HEK293 (cell line): Measurements from ENCODE around the gene PPP4C.
A peak's percentile ranks its signal among the peaks of the same experiment; 100 is the strongest.

Source experiments
- CTCF ChIA-PET: fragments of 350-600 bp; formaldehyde crosslinking; extraction: SDS; loops from one replicate; lab custom pipeline; 2021; ENCODE audit warnings: antibody characterized with exemption; lab: Yijun Ruan, JAX
- POLR2A ChIA-PET: fragments of 300-600 bp; formaldehyde crosslinking; extraction: SDS; loops from one replicate; lab custom pipeline; 2020; ENCODE audit warnings: antibody characterized with exemption, inconsistent platforms; lab: Yijun Ruan, JAX
- H3K27ac ChIP-seq: fragments of 200-500 bp; sonication (Bioruptor generic); 2 replicates; pipeline ENCODE4 v1.5.1; 2014; ENCODE audit warnings: low read depth, low read length, control low read depth, inconsistent platforms; ENCODE audit errors: extremely low read depth
- H3K36me3 ChIP-seq, 2 experiments: fragments of 200-500 bp in 1 of 2; sonication (Bioruptor generic) in 1 of 2; 1 replicate in 1 of 2; 2 replicates in 1 of 2; pipeline ENCODE4 v1.5.1; 2014 to 2017; ENCODE audit warnings: inconsistent platforms in 2 of 2, low read length in 2 of 2; ENCODE audit not compliant: control insufficient read depth in 2 of 2, insufficient read depth in 1 of 2
- H3K4me1 ChIP-seq: fragments of 200-500 bp; sonication (Bioruptor generic); 2 replicates; pipeline ENCODE4 v1.5.1; 2014; ENCODE audit warnings: mild to moderate bottlenecking, low read length, inconsistent platforms; ENCODE audit not compliant: control insufficient read depth, insufficient read depth
- H3K4me3 ChIP-seq: 2 replicates; pipeline ENCODE4 v1.5.1; 2011; ENCODE audit warnings: low read depth, mild to moderate bottlenecking, control low read depth, low read length, moderate library complexity
- H3K9me3 ChIP-seq: fragments of 200-500 bp; sonication (Bioruptor generic); 2 replicates; pipeline ENCODE4 v1.5.1; 2014; ENCODE audit warnings: low read depth, low read length, inconsistent platforms; ENCODE audit not compliant: control insufficient read depth, insufficient read depth
- ATF2 ChIP-seq: fragments of 450-650 bp; formaldehyde crosslinking; IDR thresholded peaks from 2 replicates; pipeline ENCODE4 v1.5.1; 2016; ENCODE audit warnings: missing biosample characterization, missing genetic modification characterization, low read depth
- CTCF ChIP-seq: fragments of 450-650 bp; formaldehyde crosslinking; IDR thresholded peaks from 2 replicates; pipeline ENCODE4 v1.5.1; 2016; ENCODE audit warnings: missing biosample characterization, missing genetic modification characterization
- GLIS2 ChIP-seq: fragments of 450-650 bp; formaldehyde crosslinking; IDR thresholded peaks from 2 replicates; pipeline ENCODE4 v1.5.1; 2016; ENCODE audit warnings: missing biosample characterization, missing genetic modification characterization
- HOXC10 ChIP-seq: sonication (generic); formaldehyde crosslinking; IDR thresholded peaks from 2 replicates; pipeline ENCODE4 v1.8.1; 2023; ENCODE audit warnings: mild to moderate bottlenecking, missing genetic modification reagents
- HOXD13 ChIP-seq: sonication (generic); formaldehyde crosslinking; IDR thresholded peaks from 2 replicates; pipeline ENCODE4 v1.8.0; 2022; ENCODE audit warnings: missing genetic modification reagents, borderline replicate concordance
- KLF8 ChIP-seq: fragments of 450-650 bp; formaldehyde crosslinking; IDR thresholded peaks from 2 replicates; pipeline ENCODE4 v1.5.1; 2016; ENCODE audit warnings: missing biosample characterization, missing genetic modification characterization
- PRDM4 ChIP-seq: fragments of 450-650 bp; formaldehyde crosslinking; IDR thresholded peaks from 2 replicates; pipeline ENCODE4 v1.5.1; 2017; ENCODE audit warnings: missing biosample characterization, missing genetic modification characterization
- SALL2 ChIP-seq: fragments of 450-650 bp; formaldehyde crosslinking; IDR thresholded peaks from 2 replicates; pipeline ENCODE4 v1.5.0; 2017; ENCODE audit warnings: missing biosample characterization, mild to moderate bottlenecking, missing genetic modification characterization, borderline replicate concordance
- SP3 ChIP-seq: fragments of 450-650 bp; formaldehyde crosslinking; IDR thresholded peaks from 2 replicates; pipeline ENCODE4 v1.5.1; 2016; ENCODE audit warnings: missing biosample characterization, missing genetic modification characterization
- ZBTB8A ChIP-seq: fragments of 450-650 bp; formaldehyde crosslinking; IDR thresholded peaks from 2 replicates; pipeline ENCODE4 v1.5.1; 2016; ENCODE audit warnings: missing biosample characterization, missing genetic modification characterization
- ZNF140 ChIP-seq: fragments of 450-650 bp; formaldehyde crosslinking; IDR thresholded peaks from 2 replicates; pipeline ENCODE4 v1.5.1; 2016; ENCODE audit warnings: missing biosample characterization, missing genetic modification characterization
- ZNF146 ChIP-seq: fragments of 450-650 bp; formaldehyde crosslinking; IDR thresholded peaks from 2 replicates; pipeline ENCODE4 v1.5.1; 2016; ENCODE audit warnings: missing biosample characterization, missing genetic modification characterization
- ZNF155 ChIP-seq: fragments of 450-650 bp; formaldehyde crosslinking; IDR thresholded peaks from 2 replicates; pipeline ENCODE4 v1.5.1; 2016; ENCODE audit warnings: missing biosample characterization, missing genetic modification characterization
- ZNF175 ChIP-seq: fragments of 450-650 bp; formaldehyde crosslinking; IDR thresholded peaks from 2 replicates; pipeline ENCODE4 v1.5.1; 2016; ENCODE audit warnings: missing biosample characterization, missing genetic modification characterization
- ZNF2 ChIP-seq: fragments of 450-650 bp; formaldehyde crosslinking; IDR thresholded peaks from 2 replicates; pipeline ENCODE4 v1.5.1; 2016; ENCODE audit warnings: missing biosample characterization, missing genetic modification characterization
- ZNF26 ChIP-seq: fragments of 450-650 bp; formaldehyde crosslinking; IDR thresholded peaks from 2 replicates; pipeline ENCODE4 v1.5.1; 2016; ENCODE audit warnings: missing biosample characterization, missing genetic modification characterization
- ZNF324 ChIP-seq: fragments of 450-650 bp; formaldehyde crosslinking; IDR thresholded peaks from 2 replicates; pipeline ENCODE4 v1.5.1; 2016; ENCODE audit warnings: missing biosample characterization, missing genetic modification characterization
- ZNF341 ChIP-seq: fragments of 450-650 bp; formaldehyde crosslinking; IDR thresholded peaks from 2 replicates; pipeline ENCODE4; 2016; ENCODE audit warnings: low read depth, missing biosample characterization, missing genetic modification characterization
- ZNF561 ChIP-seq: fragments of 450-650 bp; IDR thresholded peaks from 2 replicates; pipeline ENCODE4 v1.5.1; 2018; ENCODE audit warnings: missing biosample characterization, missing genetic modification characterization, borderline replicate concordance
- ZNF658 ChIP-seq: fragments of 450-650 bp; formaldehyde crosslinking; IDR thresholded peaks from 2 replicates; pipeline ENCODE4; 2016; ENCODE audit warnings: missing biosample characterization, missing genetic modification characterization
- ZNF707 ChIP-seq: fragments of 450-650 bp; formaldehyde crosslinking; IDR thresholded peaks from 2 replicates; pipeline ENCODE4 v1.5.1; 2016; ENCODE audit warnings: missing biosample characterization, missing genetic modification characterization
- ZNF768 ChIP-seq: fragments of 450-650 bp; formaldehyde crosslinking; IDR thresholded peaks from 2 replicates; pipeline ENCODE4 v1.5.1; 2018; ENCODE audit warnings: missing biosample characterization, mild to moderate bottlenecking, missing genetic modification characterization
- ZNF776 ChIP-seq: fragments of 450-650 bp; formaldehyde crosslinking; IDR thresholded peaks from 2 replicates; pipeline ENCODE4 v1.5.0; 2017; ENCODE audit warnings: missing biosample characterization, missing genetic modification characterization, borderline replicate concordance
- ZNF785 ChIP-seq: fragments of 450-650 bp; formaldehyde crosslinking; IDR thresholded peaks from 2 replicates; pipeline ENCODE4 v1.5.1; 2016; ENCODE audit warnings: missing biosample characterization, missing genetic modification characterization
- ZSCAN30 ChIP-seq: fragments of 450-650 bp; IDR thresholded peaks from 2 replicates; pipeline ENCODE4 v1.5.1; 2018; ENCODE audit warnings: missing biosample characterization, mild to moderate bottlenecking, missing genetic modification characterization, moderate library complexity
- TF ChIP-seq, protein P1 (sequence below): fragments of 450-650 bp; formaldehyde crosslinking; IDR thresholded peaks from 2 replicates; pipeline ENCODE4 v1.5.1; 2016; ENCODE audit warnings: missing biosample characterization, missing genetic modification characterization

The PPP4C gene

DNA sequence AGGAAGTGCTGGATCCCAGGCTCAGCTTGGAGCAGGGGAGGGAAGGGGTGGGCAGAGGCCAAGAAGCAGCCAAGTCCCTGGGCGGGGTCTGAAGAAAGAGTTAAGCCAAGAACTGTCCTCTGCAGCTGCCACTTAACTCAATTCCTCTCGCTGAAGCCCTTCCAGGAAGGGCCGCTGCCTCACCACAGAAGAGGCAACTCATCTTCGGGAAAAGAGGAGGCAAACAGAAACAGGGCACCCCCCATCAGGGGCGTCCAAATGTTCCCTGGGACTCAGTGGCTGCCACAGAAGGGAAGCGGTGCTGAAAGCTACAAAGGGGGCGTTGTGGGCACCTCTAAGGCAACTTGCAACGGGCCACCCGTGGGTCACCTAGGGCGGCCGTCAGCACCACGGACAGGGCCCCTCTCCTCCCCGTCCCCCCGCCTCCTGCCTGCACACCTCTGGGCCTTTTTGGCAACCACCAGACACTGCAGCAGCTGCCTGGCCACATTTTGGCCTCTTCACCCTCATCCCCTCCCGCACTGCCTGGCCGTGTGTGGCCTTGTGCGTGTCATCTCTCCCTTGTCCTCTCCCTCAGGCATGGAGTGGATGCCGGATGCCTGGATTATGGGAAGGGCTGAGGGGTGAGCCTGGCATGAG, 47.2 kb upstream of the PPP4C start:
- ChIA-PET CTCF (interaction anchor here (0.5 to 0.6 kb wide), 3 partner anchors 121 to 338 kb away, joined by 3 to 4 read pairs (median 3); no protein-coding TSS in a partner anchor), POLR2A (interaction anchor here (0.6 kb wide), 1 partner anchor 501 kb away, joined by 3 read pairs; no protein-coding TSS in a partner anchor)
- Histone ChIP-seq H3K4me3 (no peak overlapping the region), H3K9me3 (no peaks in the 10 kb centered on the region), H3K4me1 (no peaks in the 10 kb centered on the region), H3K27ac (no peak overlapping the region), H3K36me3 (no peaks in the 10 kb centered on the region)
- no peak for TF ChIP-seq ZNF140
- no peak for TF ChIP-seq HOXC10 (CRISPR knock-in tag)
- TF ChIP-seq ZNF768 (tag by site-specific recombination): no peak
- no peak for TF ChIP-seq ZNF776 (tag by site-specific recombination)
- TF ChIP-seq ZNF341: no peak
- TF ChIP-seq ZNF561: no peak
- no peak for TF ChIP-seq ZNF785
- TF ChIP-seq ZNF155: no peak
- no peak for TF ChIP-seq KLF8 (tag by site-specific recombination)
- 0 out of 2 replicates have a peak, but pooled peaks have one; percentile 21 for TF ChIP-seq GLIS2
- no peak for TF ChIP-seq ATF2 (tag by site-specific recombination)
- TF ChIP-seq ZSCAN30 (tag by site-specific recombination): no peak
- no peak for TF ChIP-seq ZNF658 (tag by site-specific recombination)
- no peak for TF ChIP-seq CTCF (tag by site-specific recombination)
- no peak for TF ChIP-seq ZNF707 (tag by site-specific recombination)
- TF ChIP-seq ZNF26 (tag by site-specific recombination): no peak
- no peak for TF ChIP-seq ZNF146 (tag by site-specific recombination)
- no peak for TF ChIP-seq SALL2 (tag by site-specific recombination)
- no peak for TF ChIP-seq ZNF324 (tag by site-specific recombination)
- TF ChIP-seq, protein P1, sequence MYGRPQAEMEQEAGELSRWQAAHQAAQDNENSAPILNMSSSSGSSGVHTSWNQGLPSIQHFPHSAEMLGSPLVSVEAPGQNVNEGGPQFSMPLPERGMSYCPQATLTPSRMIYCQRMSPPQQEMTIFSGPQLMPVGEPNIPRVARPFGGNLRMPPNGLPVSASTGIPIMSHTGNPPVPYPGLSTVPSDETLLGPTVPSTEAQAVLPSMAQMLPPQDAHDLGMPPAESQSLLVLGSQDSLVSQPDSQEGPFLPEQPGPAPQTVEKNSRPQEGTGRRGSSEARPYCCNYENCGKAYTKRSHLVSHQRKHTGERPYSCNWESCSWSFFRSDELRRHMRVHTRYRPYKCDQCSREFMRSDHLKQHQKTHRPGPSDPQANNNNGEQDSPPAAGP (tag by site-specific recombination): no peak
- no peak for TF ChIP-seq HOXD13 (CRISPR knock-in tag)
- TF ChIP-seq ZNF2 (tag by site-specific recombination): no peak
- peak; percentile 66 for TF ChIP-seq ZBTB8A (tag by site-specific recombination)
- no peak for TF ChIP-seq SP3 (tag by site-specific recombination)
- TF ChIP-seq PRDM4: no peak
- TF ChIP-seq ZNF175: no peak
